ENCODE data around the gene SLC9A9.

DNA sequence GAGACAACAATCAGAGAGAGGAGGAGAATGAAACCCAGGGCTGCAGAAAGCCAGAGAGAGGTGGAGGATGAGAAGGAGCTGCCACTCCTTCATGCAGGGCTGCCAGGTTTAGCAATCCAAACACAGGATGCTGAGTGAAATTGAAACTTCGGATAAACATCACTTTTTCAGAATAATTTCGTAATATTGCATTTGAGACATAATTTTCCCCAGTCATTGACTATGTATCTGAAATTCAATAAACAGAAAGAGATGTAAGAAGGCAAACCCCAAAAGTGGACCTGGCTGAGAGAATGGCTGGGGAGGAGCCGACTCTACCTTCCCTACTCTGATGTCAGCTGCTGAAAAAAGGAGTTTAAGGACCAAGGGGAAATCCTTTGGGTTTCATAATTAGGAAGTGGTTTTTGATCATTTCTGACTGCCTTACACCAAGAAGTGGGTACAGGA, 33.8 kb downstream of the SLC9A9 start:
- TF ChIP-seq, protein P1, sequence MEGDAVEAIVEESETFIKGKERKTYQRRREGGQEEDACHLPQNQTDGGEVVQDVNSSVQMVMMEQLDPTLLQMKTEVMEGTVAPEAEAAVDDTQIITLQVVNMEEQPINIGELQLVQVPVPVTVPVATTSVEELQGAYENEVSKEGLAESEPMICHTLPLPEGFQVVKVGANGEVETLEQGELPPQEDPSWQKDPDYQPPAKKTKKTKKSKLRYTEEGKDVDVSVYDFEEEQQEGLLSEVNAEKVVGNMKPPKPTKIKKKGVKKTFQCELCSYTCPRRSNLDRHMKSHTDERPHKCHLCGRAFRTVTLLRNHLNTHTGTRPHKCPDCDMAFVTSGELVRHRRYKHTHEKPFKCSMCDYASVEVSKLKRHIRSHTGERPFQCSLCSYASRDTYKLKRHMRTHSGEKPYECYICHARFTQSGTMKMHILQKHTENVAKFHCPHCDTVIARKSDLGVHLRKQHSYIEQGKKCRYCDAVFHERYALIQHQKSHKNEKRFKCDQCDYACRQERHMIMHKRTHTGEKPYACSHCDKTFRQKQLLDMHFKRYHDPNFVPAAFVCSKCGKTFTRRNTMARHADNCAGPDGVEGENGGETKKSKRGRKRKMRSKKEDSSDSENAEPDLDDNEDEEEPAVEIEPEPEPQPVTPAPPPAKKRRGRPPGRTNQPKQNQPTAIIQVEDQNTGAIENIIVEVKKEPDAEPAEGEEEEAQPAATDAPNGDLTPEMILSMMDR (IDR thresholded peaks at IDR 0.05), result no peak
- TF ChIP-seq MXI1 (IDR thresholded peaks at IDR 0.05; ENCODE audit: low read depth, low read length), result no peak

All from SK-N-SH (cell line).